ENCODE data around the gene LAPTM5. TPM values are rescaled to one million over a fixed set of nuclear protein-coding genes. Genes with fewer than 3 reads are reported as not detected.

LAPTM5 gene
- total RNA-seq, 1 experiment from 2014 or later = 1.5 TPM

- TF ChIP-seq REST (IDR thresholded peaks at IDR 0.05; ENCODE audit: low read depth) (no peak), FOSL1 (IDR thresholded peaks at IDR 0.05; ENCODE audit: low read depth) (no peak), CEBPB (IDR thresholded peaks at IDR 0.05; ENCODE audit: low read depth) (no peak), EGR1 (IDR thresholded peaks at IDR 0.05; ENCODE audit: low read depth) (no peak), CTCF (IDR thresholded peaks at IDR 0.05 in 2 of 3, conservative IDR thresholded peaks at IDR 0.05 in 1 of 3; ENCODE audit: borderline replicate concordance in 1 of 3, insufficient read depth in 1 of 3, low read depth in 2 of 3, low read length in 2 of 3) (no peak)
Observed at GRCh38 chr1:30765556-30766434, 8.2 kb upstream of the LAPTM5 start (continued).

- ATAC-seq = no peak
- no peaks in the 10 kb centered on the region for H3K36me3 ChIP-seq (ENCODE audit: control insufficient read depth in 1 of 2, insufficient read depth in 2 of 2, low read length in 2 of 2)
- no peaks in the 10 kb centered on the region for H3K9me2 ChIP-seq (ENCODE audit: insufficient read depth)
- intact Hi-C loops (cut with micrococcal nuclease) = no loop called here
- DNase-seq (ENCODE audit: low read depth, low spot score) = no peak
- no peaks in the 10 kb centered on the region for H3K9me3 ChIP-seq (ENCODE audit: control insufficient read depth in 1 of 2, insufficient read depth in 1 of 2, low read depth in 1 of 2, low read length in 2 of 2)
- BruUV-seq (replicated peaks) = no TSS peak
- POLR2A ChIA-PET = no interaction called here
- H3K4me2 ChIP-seq (ENCODE audit: low read length) = no peak overlapping the region
- H3K27me3 ChIP-seq (ENCODE audit: insufficient read depth, low read length) = no peaks in the 10 kb centered on the region
- H4K20me1 ChIP-seq (ENCODE audit: insufficient read depth) = no peaks in the 10 kb centered on the region
- CTCF ChIA-PET = interaction anchor here (2.0 kb wide), 1 partner anchor 15 kb away, joined by 5 read pairs; no protein-coding TSS in a partner anchor
- H3K4me3 ChIP-seq (replicated peaks in 1 of 2; ENCODE audit: low read depth in 1 of 2, low read length in 2 of 2) = no peak overlapping the region
- no peaks in the 10 kb centered on the region for H3K79me2 ChIP-seq (ENCODE audit: insufficient read depth, low read length)
- H3K4me1 ChIP-seq (ENCODE audit: control insufficient read depth in 1 of 2, insufficient read depth in 2 of 2, low read length in 2 of 2) = peaks cover 0 to 4% of the 10 kb centered on the region in 2 experiments; a peak in 1 of 4 replicates
- TF ChIP-seq CBX3 (IDR thresholded peaks at IDR 0.05; ENCODE audit: low read depth) = no peak
- no peak for TF ChIP-seq EZH2 (IDR thresholded peaks at IDR 0.05)
- no peak for TF ChIP-seq JUND (IDR thresholded peaks at IDR 0.05)
- RAD21 ChIA-PET (ENCODE audit: low non-redundant PET in 1 of 2, low total read pairs in 2 of 2, uncharacterized antibody in 2 of 2, unreplicated experiment in 2 of 2) = no interaction called here
- H2AFZ ChIP-seq (ENCODE audit: low read depth, low read length, poor library complexity, severe bottlenecking) = no peak overlapping the region
- no peak overlapping the region; the same call in 1 of the 2 replicates for H3K27ac ChIP-seq (ENCODE audit: low read depth, low read length)
- H3K9ac ChIP-seq (ENCODE audit: low read length) = no peak overlapping the region
Observed at GRCh38 chr1:30764939-30765555, 7.5 kb upstream of the LAPTM5 start.

All from HCT116 (cell line).